Measurements from ENCODE around the gene CLCN1.

DNA sequence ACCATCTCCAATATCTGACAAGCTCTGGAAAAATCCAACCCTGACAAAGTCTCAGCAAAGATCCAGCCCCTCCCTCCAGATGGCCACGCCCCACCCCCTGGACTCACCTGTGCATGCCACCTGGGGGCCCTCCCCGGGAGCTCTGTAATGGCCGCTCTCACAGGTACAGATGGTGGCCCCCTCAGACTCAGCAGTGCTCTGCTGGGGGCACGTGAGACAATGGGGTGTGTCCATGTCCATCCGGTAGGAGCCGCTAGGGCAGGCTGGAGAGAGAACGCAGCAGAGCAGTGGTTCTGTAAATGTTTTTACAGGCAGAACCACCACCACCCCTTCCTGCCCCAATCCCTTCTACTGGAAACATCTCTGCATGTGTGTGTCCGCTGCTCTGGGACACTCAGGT lies 83.2 kb downstream of the CLCN1 start:
- no peak for TF ChIP-seq POLR2A (IDR thresholded peaks at IDR 0.05)
- TF ChIP-seq, protein P1, sequence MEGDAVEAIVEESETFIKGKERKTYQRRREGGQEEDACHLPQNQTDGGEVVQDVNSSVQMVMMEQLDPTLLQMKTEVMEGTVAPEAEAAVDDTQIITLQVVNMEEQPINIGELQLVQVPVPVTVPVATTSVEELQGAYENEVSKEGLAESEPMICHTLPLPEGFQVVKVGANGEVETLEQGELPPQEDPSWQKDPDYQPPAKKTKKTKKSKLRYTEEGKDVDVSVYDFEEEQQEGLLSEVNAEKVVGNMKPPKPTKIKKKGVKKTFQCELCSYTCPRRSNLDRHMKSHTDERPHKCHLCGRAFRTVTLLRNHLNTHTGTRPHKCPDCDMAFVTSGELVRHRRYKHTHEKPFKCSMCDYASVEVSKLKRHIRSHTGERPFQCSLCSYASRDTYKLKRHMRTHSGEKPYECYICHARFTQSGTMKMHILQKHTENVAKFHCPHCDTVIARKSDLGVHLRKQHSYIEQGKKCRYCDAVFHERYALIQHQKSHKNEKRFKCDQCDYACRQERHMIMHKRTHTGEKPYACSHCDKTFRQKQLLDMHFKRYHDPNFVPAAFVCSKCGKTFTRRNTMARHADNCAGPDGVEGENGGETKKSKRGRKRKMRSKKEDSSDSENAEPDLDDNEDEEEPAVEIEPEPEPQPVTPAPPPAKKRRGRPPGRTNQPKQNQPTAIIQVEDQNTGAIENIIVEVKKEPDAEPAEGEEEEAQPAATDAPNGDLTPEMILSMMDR (IDR thresholded peaks at IDR 0.05): no peak

Measured in prostate gland (tissue), 2 donors.